HG02870 (cell line): ENCODE results near the gene GTF2A1.

Source experiments
- ATAC-seq: cut with Tn5 transposase; IDR thresholded peaks from one replicate; pipeline ENCODE4 v1.9.1; 2021; ENCODE audit warnings: mild to moderate bottlenecking, moderate library complexity; ENCODE audit not compliant: unreplicated experiment

GTF2A1 gene

GRCh38 chr14:81179631-81180030 lies 41.1 kb downstream of the GTF2A1 start:
- no peak for ATAC-seq

DNA sequence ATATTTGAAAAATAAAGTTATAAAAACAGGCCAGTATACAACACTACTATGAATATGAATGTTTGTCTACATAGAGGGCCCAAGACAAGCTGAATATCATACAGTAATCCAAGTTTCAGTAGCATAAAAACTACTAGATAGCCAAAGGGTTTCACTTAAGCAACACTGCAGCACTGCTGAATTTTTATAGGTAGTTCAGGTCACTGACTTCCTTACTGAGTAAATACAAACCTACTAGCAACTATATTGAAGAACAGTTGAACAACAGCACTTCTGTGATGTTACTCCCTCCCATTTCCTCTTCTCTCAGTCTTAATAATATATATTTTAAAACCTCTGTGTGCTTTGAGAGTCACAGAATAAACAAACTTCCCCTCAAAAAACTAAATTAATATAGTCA lies 42.7 kb downstream of the GTF2A1 start:
- peak; percentile 60 for ATAC-seq

DNA sequence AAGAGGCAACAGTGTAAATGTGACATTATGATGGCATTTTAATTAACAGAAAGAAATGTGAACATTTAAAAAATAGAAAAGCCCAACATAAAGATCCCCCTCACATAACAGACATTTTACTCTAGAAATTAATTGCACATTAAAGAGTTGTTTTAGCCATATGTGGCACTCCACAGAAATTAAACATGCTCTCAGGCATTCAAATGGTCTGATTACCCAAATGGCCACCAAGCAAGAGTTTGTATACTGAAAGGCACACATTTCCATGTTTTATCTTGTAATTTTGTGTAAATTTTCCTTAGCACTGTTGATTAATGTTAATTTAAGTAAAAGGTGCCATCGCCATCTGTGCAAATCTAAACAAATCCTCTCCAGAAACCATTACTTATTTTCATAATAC lies 43.5 kb downstream of the GTF2A1 start:
- no peak for ATAC-seq

GRCh38 chr14:81176241-81176640 lies 44.5 kb downstream of the GTF2A1 start:
- no peak for ATAC-seq

GRCh38 chr14:81172881-81173280 lies 47.9 kb downstream of the GTF2A1 start:
- ATAC-seq: peak; percentile 23

DNA sequence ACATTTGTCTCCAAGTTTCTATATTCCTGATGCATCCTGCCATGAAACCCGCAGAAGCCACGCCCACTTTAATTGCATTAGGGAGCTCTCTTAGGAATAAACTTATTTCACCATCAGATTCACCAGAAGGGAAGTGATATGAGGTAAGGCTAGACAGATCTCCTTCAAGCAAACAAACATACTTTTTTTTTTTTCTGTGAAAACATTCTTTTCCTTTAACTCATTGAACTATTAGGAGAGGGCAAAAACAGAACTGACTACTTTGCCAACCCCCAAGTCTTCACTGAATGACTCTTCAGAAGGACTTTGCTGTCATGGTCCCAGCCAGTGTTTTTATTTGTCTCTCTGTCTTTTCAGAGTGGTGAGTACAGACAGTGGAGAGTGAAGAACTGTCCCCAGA lies 48.4 kb downstream of the GTF2A1 start:
- peak; percentile 34 for ATAC-seq

GRCh38 chr14:81170829-81171195 lies 49.9 kb downstream of the GTF2A1 start:
- no peak for ATAC-seq

GRCh38 chr14:81170104-81170828 lies 50.5 kb downstream of the GTF2A1 start:
- ATAC-seq: peak; percentile 91

- peak; percentile 9 for ATAC-seq
Observed at GRCh38 chr14:81169711-81170103, 51.1 kb downstream of the GTF2A1 start.

GRCh38 chr14:81169267-81169666 lies 51.5 kb downstream of the GTF2A1 start:
- no peak for ATAC-seq

DNA sequence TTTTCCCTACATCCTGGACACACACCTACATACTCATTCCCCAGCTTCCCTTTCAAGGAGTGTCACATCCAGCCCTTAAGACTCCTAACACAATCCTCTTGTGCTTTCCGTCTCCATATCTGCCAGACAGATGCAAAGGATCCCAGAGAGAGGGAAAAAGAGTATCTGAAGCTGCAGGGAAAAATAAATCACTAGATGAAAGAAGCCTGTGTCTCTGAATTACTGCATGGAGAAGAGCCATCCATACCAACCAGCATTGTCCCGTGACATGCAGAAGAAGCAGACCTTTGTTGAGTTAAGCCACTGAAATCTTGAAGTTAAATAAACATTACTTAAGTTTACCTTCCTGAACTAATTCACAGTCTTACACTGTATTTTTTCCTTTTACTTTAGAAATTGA lies 54.6 kb downstream of the GTF2A1 start:
- ATAC-seq: no peak

DNA sequence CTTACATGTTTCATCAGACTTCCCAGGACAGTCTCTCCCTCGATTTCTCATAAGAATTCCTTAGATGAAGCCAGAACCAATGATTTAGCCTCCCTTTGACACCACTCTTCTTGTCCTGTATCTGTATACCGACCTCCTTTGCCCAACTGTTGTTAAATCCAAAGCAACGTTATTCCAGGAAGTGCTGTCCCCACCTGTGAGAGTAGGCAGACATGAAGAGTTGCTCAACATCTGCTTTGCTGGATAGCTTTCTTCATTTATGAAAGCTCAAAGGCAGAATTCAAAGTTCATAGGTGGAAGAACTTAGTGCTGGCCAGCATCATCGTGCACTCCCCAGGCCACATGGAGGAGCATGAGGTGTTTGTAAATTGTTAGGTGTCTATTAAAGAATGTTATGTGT lies 55.6 kb downstream of the GTF2A1 start:
- ATAC-seq: no peak

DNA sequence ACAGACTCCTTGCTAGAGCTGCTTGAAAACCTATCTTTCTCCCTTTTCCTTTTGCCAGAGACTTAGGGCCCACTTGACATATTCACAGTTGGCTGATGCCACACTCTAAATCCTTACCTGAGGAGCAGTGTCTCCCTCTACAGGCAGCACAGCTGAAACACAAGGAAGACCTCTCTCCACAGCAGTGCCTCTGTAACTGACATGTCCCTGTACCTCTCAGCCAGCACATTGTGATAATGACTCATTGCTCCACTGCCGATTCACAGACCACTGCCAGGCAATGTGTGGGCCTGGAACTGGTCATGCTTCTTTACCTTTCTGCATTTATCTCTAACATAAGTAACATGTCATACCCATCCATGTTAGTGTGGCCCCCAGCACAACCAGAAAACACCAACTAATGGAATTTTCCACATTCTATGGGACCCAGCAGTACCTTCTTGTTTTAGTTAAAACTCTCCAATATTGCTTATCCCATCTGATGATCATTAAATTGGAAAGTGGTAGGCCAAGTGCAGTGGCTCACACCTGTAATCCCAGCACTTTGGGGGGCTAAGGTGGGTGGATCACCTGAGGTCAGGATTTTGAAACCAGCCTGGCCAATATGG lies 56.5 kb downstream of the GTF2A1 start:
- ATAC-seq: peak; percentile 96

- ATAC-seq: no peak
Observed at GRCh38 chr14:81162941-81163340, 57.8 kb downstream of the GTF2A1 start.

GRCh38 chr14:81161749-81162148 lies 59.0 kb downstream of the GTF2A1 start:
- no peak for ATAC-seq

DNA sequence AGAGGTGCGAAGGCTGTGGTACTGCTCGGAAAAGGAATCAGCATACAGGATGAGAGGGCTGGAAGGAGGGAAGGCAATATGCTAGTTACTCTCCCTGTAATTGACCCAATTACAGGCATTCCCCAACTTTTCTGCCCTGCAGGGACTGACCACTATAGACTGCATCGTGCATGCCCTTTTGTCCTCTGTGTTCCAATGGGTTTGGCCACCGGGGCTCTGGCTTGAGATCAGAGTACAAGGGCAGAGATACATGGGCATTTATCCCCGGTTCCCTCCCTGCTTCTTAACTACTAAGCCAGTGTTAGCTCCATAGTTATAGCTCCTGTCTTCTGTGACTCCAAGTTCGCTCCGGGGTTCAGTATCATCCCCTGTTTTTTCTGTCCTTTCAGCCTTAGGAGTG lies 59.7 kb downstream of the GTF2A1 start:
- ATAC-seq: no peak

GRCh38 chr14:81157431-81157830 lies 63.3 kb downstream of the GTF2A1 start:
- no peak for ATAC-seq

GRCh38 chr14:81153187-81153586 lies 67.6 kb downstream of the GTF2A1 start:
- ATAC-seq: peak; percentile 83

GRCh38 chr14:81148635-81149034 lies 72.1 kb downstream of the GTF2A1 start:
- no peak for ATAC-seq

DNA sequence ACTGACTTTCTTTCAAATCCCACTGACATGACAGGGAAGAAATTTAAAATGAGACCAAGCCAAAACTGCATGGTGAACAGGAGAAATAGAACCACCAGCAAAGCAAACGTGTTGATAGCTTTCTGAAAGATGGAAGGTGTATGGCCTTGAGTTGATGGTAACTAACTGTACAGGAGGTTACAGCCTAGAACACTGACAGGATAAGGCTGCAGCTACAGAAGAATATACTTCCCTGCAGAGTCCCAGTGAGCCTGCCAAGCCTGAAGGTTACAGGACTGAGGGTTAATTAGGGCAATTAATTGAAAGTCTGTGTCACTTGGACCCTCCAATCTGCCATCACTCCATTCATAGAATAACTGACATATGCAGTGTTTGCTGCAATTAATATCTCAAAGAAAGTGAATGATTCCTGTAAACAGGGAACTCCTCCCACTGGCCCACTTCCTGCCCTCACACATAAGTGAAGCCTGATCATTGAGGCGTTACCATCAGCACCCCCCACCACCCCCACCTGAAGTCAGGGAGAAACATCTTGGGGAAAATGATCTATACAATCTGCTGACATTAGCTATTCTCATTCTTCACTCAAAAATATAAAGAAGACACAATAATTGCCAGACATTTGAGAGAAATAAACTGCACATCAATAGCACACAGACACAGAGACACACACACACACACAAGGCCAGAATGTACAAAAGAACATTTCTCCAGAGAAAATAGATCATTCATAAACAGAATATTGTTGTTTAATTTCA lies 73.4 kb downstream of the GTF2A1 start:
- no peak for ATAC-seq

DNA sequence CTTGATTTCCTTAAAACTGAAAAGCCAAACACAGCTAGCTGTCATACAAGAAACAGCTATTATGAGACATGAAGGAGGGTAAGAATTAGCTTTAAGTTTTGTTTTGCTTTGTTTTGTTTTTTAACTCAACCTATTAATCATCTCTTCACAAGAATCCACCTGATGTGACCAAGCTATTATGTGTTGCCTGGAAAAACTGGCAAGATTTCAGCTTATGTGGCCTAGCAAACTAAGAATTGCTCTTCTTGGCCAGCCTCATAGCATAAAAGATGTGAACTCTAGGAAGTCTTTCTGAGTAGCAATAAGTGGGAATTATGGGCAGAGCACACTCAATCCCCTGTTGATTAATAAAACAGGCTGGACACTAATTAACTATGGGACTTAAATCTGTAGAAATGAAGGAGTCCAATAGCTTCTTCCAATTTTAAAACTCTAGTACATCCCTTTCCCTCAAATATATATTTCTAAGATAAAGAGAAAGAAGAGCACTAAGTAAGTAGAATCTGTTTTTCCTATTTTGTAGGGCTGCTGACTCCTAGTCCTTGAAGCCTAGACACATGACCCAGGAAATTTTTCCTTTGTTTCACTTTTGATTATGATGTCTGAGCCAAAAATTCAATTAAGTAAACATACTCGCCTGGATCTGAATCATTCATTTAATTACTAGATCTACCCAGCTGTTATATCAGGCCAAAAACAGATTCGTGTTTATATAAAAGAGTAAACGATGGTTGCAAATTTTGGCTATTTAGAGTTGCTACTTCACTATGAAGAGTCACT lies 75.7 kb downstream of the GTF2A1 start:
- no peak for ATAC-seq
